ENCODE results near the gene GDF7. TPM values are rescaled to one million over a fixed set of nuclear protein-coding genes. Genes with fewer than 3 reads are reported as not detected.

GDF7 gene
- under 1 TPM; 0.19 to 0.26 TPM for total RNA-seq
- under 1 TPM; 0.04 to 0.22 TPM for polyA plus RNA-seq

- Histone ChIP-seq H3K4me1 (ENCODE audit: insufficient read depth, low read length) (peaks cover 24% of the 10 kb centered on the region), H3K27me3 (ENCODE audit: insufficient read depth, low read length) (peaks cover 43% of the 10 kb centered on the region), H3K4me3 (ENCODE audit: low read length in 2 of 2) (peak within 1 kb of the TSS in 1 of 2 donors; percentile 38), H3K9me3 (ENCODE audit: control insufficient read depth in 1 of 2, low read length in 2 of 2) (no peaks in the 10 kb centered on the region), H3K36me3 (ENCODE audit: insufficient read depth, low read length) (no peaks in the 10 kb centered on the region), H3K27ac (ENCODE audit: low read depth, low read length) (no peak within 1 kb of the TSS)
- DNase-seq: peak in 1 of 5 donors; percentile 21
- H3K4me3 Mint-ChIP-seq: peak within 1 kb of the TSS; percentile 78 to 91 (median 86)
- peak within 1 kb of the TSS in 3 of 7 donors; percentile 40 to 87 (median 82) for H3K27ac Mint-ChIP-seq
- H3K27me3 Mint-ChIP-seq: peaks cover 38 to 49% of the 10 kb centered on the region in 2 donors
- intact Hi-C loops (cut with micrococcal nuclease): loop anchor here (1.0 kb wide), 1 partner anchor 297 kb away; no protein-coding TSS in a partner anchor
- H3K36me3 Mint-ChIP-seq: no peaks in the 10 kb centered on the region
- POLR2A ChIA-PET (ENCODE audit: partially characterized antibody): interaction anchor here (1.1 to 1.7 kb wide), 2 partner anchors 9 to 15 kb away, joined by 3 to 9 read pairs; partner anchors contain the start of gene HS1BP3
- CTCF ChIA-PET (ENCODE audit: partially characterized antibody): interaction anchor here (1.0 to 8.1 kb wide), 4 partner anchors 10 to 295 kb away, joined by 3 to 246 read pairs (median 3); no protein-coding TSS in a partner anchor
- H3K9me3 Mint-ChIP-seq: no peaks in the 10 kb centered on the region
- peaks cover 6 to 36% (median 18%) of the 10 kb centered on the region in 4 donors for H3K4me1 Mint-ChIP-seq
Measured at GRCh38 chr2:20666304-20667150, at the start of gene GDF7. TSS of gene GDF7 (plus strand) at chr2:20667144. CDS start at chr2:20667240, 96 bp downstream.

DNA sequence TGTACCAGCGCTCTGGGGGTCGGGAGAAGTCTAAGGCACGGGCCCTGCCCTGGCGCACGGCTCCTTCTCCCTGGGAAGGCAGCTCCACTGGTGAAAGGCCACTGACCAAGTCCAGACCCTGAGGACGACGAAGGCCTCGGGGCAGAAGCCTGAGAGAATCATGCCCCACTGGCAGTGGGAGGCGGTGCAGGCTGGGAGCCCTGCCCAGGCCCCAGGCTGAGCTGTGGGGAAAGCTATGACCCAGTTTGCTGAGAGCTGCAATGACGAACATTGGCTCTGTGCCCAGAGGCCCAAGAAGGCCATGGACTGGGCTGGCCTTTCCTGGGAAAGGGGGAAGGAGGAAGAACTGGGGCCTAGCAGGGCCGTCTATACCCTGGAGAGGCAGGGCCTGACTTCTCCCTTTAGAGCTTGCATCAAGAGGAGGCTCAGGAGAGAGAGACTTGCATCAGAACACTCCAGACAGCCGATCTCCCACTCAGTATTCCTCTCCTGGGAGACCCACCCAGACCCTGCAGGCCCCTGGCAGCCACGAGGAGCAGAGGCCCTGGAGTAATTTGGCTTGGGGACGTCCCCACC lies 49.0 kb upstream of the GDF7 start:
- peaks cover 38 to 43% of the 10 kb centered on the region in 2 donors for H3K36me3 Mint-ChIP-seq
- no peaks in the 10 kb centered on the region for H3K27me3 Mint-ChIP-seq
- POLR2A ChIA-PET (ENCODE audit: partially characterized antibody): interaction anchor here (0.8 kb wide), 1 partner anchor 171 kb away, joined by 3 read pairs; the partner anchor contains the start of gene RHOB
- Histone ChIP-seq H3K4me1 (ENCODE audit: insufficient read depth, low read length) (no peaks in the 10 kb centered on the region), H3K27ac (ENCODE audit: low read depth, low read length) (no peak overlapping the region), H3K9me3 (ENCODE audit: control insufficient read depth in 1 of 2, low read length in 2 of 2) (no peaks in the 10 kb centered on the region), H3K4me3 (ENCODE audit: low read length in 2 of 2) (no peak overlapping the region), H3K27me3 (ENCODE audit: insufficient read depth, low read length) (no peaks in the 10 kb centered on the region), H3K36me3 (ENCODE audit: insufficient read depth, low read length) (peaks cover 21% of the 10 kb centered on the region)
- peak overlapping the region in 1 of 7 donors; percentile 22 for H3K27ac Mint-ChIP-seq
- CTCF ChIA-PET (ENCODE audit: partially characterized antibody): interaction anchor here (1.5 to 2.1 kb wide), 2 partner anchors 24 to 206 kb away, joined by 3 to 8 read pairs; no protein-coding TSS in a partner anchor
- H3K4me3 Mint-ChIP-seq: no peak overlapping the region
- no peak for DNase-seq
- no peaks in the 10 kb centered on the region for H3K9me3 Mint-ChIP-seq
- H3K4me1 Mint-ChIP-seq: no peaks in the 10 kb centered on the region
- intact Hi-C loops (cut with micrococcal nuclease): no loop called here

GRCh38 chr2:20618468-20618885 lies 48.5 kb upstream of the GDF7 start:
- H3K27me3 Mint-ChIP-seq: no peaks in the 10 kb centered on the region
- Histone ChIP-seq H3K4me3 (ENCODE audit: low read length in 2 of 2) (no peak overlapping the region), H3K27me3 (ENCODE audit: insufficient read depth, low read length) (no peaks in the 10 kb centered on the region), H3K9me3 (ENCODE audit: control insufficient read depth in 1 of 2, low read length in 2 of 2) (no peaks in the 10 kb centered on the region), H3K4me1 (ENCODE audit: insufficient read depth, low read length) (no peaks in the 10 kb centered on the region), H3K36me3 (ENCODE audit: insufficient read depth, low read length) (peaks cover 24% of the 10 kb centered on the region), H3K27ac (ENCODE audit: low read depth, low read length) (no peak overlapping the region)
- ChIA-PET POLR2A (ENCODE audit: partially characterized antibody) (no interaction called here), CTCF (ENCODE audit: partially characterized antibody) (interaction anchor here (1.5 to 2.1 kb wide), 2 partner anchors 24 to 207 kb away, joined by 3 to 8 read pairs; no protein-coding TSS in a partner anchor)
- DNase-seq: no peak
- no peaks in the 10 kb centered on the region for H3K9me3 Mint-ChIP-seq
- intact Hi-C loops (cut with micrococcal nuclease): no loop called here
- H3K4me1 Mint-ChIP-seq: no peaks in the 10 kb centered on the region
- no peak overlapping the region for H3K4me3 Mint-ChIP-seq
- H3K27ac Mint-ChIP-seq: no peak overlapping the region
- H3K36me3 Mint-ChIP-seq: peaks cover 41 to 46% of the 10 kb centered on the region in 2 donors

GRCh38 chr2:20618886-20619521 lies 47.9 kb upstream of the GDF7 start:
- H3K4me3 ChIP-seq (ENCODE audit: low read length in 2 of 2): no peak overlapping the region
- Mint-ChIP-seq H3K36me3 (peaks cover 37 to 44% of the 10 kb centered on the region in 2 donors), H3K9me3 (no peaks in the 10 kb centered on the region), H3K27me3 (no peaks in the 10 kb centered on the region), H3K4me3 (no peak overlapping the region), H3K4me1 (no peaks in the 10 kb centered on the region), H3K27ac (no peak overlapping the region)
- CTCF ChIA-PET (ENCODE audit: partially characterized antibody): interaction anchor here (2.1 kb wide), 1 partner anchor 23 kb away, joined by 8 read pairs; no protein-coding TSS in a partner anchor
- H3K27me3 ChIP-seq (ENCODE audit: insufficient read depth, low read length): no peaks in the 10 kb centered on the region
- H3K9me3 ChIP-seq (ENCODE audit: control insufficient read depth in 1 of 2, low read length in 2 of 2): no peaks in the 10 kb centered on the region
- POLR2A ChIA-PET (ENCODE audit: partially characterized antibody): no interaction called here
- H3K4me1 ChIP-seq (ENCODE audit: insufficient read depth, low read length): no peaks in the 10 kb centered on the region
- H3K36me3 ChIP-seq (ENCODE audit: insufficient read depth, low read length): peaks cover 27% of the 10 kb centered on the region
- intact Hi-C loops (cut with micrococcal nuclease): no loop called here
- no peak for DNase-seq
- no peak overlapping the region for H3K27ac ChIP-seq (ENCODE audit: low read depth, low read length)

DNA sequence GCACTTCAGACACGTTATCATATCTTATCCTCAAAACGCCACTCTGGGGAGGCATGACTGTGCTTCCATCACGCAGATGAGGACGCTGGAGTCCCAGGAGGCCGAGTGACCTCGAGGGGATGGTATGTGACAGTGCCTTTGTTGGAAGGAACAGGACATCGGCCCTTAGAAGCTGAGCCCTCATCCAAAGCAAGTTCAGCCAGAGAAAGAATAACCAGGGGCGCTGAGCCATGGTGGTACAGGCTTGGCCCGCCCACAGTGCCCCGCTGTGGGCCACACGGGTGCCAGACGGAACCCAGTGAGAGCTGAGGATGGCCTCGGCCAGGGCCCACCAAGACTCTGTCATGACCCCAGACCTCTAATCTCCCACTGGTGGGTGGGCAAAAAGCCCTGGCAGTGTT lies 47.3 kb upstream of the GDF7 start:
- Histone ChIP-seq H3K4me1 (ENCODE audit: insufficient read depth, low read length) (no peaks in the 10 kb centered on the region), H3K36me3 (ENCODE audit: insufficient read depth, low read length) (peaks cover 33% of the 10 kb centered on the region), H3K9me3 (ENCODE audit: control insufficient read depth in 1 of 2, low read length in 2 of 2) (no peaks in the 10 kb centered on the region), H3K27ac (ENCODE audit: low read depth, low read length) (no peak overlapping the region), H3K4me3 (ENCODE audit: low read length in 2 of 2) (no peak overlapping the region), H3K27me3 (ENCODE audit: insufficient read depth, low read length) (no peaks in the 10 kb centered on the region)
- no peaks in the 10 kb centered on the region for H3K4me1 Mint-ChIP-seq
- H3K36me3 Mint-ChIP-seq: peaks cover 37 to 44% of the 10 kb centered on the region in 2 donors
- DNase-seq: no peak
- H3K9me3 Mint-ChIP-seq: no peaks in the 10 kb centered on the region
- H3K27me3 Mint-ChIP-seq: no peaks in the 10 kb centered on the region
- H3K27ac Mint-ChIP-seq: peak overlapping the region in 1 of 7 donors; percentile 66
- ChIA-PET POLR2A (ENCODE audit: partially characterized antibody) (no interaction called here), CTCF (ENCODE audit: partially characterized antibody) (no interaction called here)
- no peak overlapping the region for H3K4me3 Mint-ChIP-seq
- intact Hi-C loops (cut with micrococcal nuclease): no loop called here

- Histone ChIP-seq H3K9me3 (ENCODE audit: control insufficient read depth in 1 of 2, low read length in 2 of 2) (no peaks in the 10 kb centered on the region), H3K36me3 (ENCODE audit: insufficient read depth, low read length) (peaks cover 36% of the 10 kb centered on the region), H3K4me1 (ENCODE audit: insufficient read depth, low read length) (no peaks in the 10 kb centered on the region), H3K27ac (ENCODE audit: low read depth, low read length) (no peak overlapping the region), H3K4me3 (ENCODE audit: low read length in 2 of 2) (no peak overlapping the region), H3K27me3 (ENCODE audit: insufficient read depth, low read length) (no peaks in the 10 kb centered on the region)
- CTCF ChIA-PET (ENCODE audit: partially characterized antibody): no interaction called here
- Mint-ChIP-seq H3K9me3 (no peaks in the 10 kb centered on the region), H3K4me1 (no peaks in the 10 kb centered on the region), H3K36me3 (peaks cover 37 to 45% of the 10 kb centered on the region in 2 donors), H3K27me3 (no peaks in the 10 kb centered on the region), H3K27ac (no peak overlapping the region), H3K4me3 (no peak overlapping the region)
- no peak for DNase-seq
- intact Hi-C loops (cut with micrococcal nuclease): no loop called here
- POLR2A ChIA-PET (ENCODE audit: partially characterized antibody): no interaction called here
Measured at GRCh38 chr2:20620271-20620681, 46.7 kb upstream of the GDF7 start.
